AG09319 (cell line): ENCODE measurements around the gene MYCBPAP.

Source experiments
- DNase-seq: peaks from one replicate; pipeline ENCODE4 v3.0.0-alpha.2; 2010; ENCODE audit warnings: low read depth; ENCODE audit errors: extremely low read depth
- CTCF ChIP-seq: IDR thresholded peaks from 2 replicates; pipeline ENCODE4 v1.5.1; 2011; ENCODE audit warnings: low read depth, mild to moderate bottlenecking, inconsistent platforms, low read length, moderate library complexity

MYCBPAP gene

DNA sequence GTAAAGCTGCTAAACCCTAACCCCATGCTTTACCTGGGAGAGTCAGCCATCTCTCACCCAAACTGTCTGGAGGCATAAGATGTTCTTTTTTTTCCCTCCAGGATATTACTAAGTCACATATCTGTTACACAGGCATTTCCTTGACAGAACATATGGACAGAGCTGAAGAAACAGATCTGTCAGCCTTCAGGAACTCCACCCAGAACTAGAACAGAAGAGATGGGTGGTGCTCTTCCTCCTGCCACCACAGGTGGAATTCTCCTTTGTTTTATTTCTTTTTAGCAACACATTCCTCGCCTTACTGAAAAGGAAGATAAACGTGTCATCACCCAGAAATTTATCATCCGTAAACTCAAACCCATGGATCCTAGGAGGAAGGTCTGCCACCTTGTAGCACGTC is 8.8 kb downstream of the MYCBPAP start:
- TF ChIP-seq CTCF, result no peak
- DNase-seq, result no peak

DNA sequence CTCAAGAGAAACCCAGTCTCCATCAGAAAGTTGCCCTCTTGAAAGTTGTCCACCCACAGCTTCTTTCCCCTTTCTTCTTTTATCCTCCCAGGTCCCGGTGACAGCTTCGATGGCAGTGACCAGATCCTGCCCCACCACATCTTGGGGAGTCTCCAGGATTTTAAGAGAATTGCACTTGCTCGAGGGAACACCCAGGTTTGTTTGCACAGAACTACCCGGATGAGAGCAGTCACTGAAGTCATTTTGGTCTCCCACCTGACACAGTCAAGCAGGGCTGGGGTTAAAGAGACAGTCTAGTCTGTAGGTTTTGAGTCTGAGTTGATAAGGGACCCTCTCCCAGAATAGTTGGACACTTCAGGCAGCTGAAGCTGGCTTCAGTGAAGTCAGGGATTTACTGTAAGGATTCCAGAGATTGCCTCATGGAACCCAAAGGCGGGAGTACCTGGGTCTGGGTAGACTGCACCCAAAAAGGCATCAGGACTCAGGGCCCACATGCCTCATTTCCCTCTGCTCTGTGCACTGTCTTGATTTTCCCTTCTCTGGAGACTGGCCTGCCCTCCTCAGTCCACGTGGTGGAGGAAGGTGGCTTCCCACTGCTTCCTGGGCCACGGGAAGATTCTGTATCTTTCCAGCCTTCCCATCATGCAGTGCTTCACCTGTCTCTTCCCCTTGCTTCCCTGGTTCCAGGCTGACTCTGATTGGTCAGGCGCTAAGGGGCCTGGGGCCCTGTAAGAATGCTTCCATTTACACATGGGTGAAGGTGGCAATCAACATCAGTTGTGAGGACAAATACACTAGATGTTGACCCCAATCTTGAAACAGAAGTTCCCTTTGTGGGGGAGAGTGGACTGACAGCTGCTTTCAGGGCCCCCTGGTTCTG is 9.5 kb downstream of the MYCBPAP start:
- no peak for DNase-seq
- no peak for TF ChIP-seq CTCF

- no peak for TF ChIP-seq CTCF
- no peak for DNase-seq
Observed at GRCh38 chr17:50518384-50519023, 10.3 kb downstream of the MYCBPAP start.

DNA sequence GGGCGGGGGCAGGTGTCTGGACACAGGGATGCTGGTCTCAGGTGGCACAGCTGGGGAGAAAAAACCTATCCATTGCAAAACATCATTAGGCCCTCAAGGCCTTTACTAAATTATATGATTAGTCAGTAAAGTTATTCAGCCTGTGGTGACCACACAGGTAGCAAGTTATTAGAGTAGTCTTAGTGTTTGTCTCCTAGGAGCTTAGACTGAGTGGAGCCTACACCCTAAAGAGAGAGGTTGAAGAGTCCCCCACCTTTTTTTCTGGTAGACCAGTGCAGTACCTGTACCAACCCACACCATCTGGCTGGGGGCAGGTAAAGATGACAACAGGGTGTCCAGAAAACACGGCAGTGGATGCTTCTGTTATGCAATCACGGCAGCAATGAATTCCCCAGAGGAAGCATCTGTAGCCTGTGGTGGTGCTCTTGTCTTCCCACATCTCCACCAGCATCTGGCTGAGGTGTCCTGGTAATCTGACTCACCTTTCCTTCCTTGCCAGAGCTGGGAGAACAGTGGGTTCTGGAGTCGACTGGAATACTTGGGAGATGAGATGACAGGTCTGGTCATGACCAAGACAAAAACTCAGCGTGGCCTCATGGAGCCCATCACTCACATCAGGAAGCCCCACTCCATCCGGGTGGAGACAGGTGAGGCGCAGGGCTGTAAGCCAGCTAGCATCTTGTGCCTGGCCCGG is 11.0 kb downstream of the MYCBPAP start:
- no peak for DNase-seq
- no peak for TF ChIP-seq CTCF

- no peak for DNase-seq
Observed at GRCh38 chr17:50520483-50520882, 12.2 kb downstream of the MYCBPAP start.

DNA sequence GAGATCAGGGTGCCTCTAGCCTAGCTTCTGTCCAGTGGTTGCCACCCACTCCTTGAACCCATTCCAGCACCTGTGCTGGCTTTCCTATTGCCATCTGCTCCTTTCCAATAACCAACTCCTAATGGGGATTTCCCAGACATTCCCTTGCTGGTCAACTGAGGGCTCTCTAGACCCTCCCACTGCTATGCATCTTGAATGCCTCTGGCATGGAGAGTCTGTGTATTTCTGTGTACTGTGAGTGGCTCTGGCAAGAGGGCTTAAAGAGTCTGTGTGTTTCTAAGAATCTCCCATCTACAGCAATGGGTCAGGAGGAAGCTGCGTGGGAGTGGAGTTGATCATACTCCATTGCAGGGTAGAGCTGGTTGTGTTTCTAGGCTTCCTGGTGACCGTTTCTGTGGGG is 13.3 kb downstream of the MYCBPAP start:
- TF ChIP-seq CTCF, result no peak
- no peak for DNase-seq

More at GRCh38 chr17:50520483-50520882, 12.2 kb downstream of the MYCBPAP start:
- no peak for TF ChIP-seq CTCF

DNA sequence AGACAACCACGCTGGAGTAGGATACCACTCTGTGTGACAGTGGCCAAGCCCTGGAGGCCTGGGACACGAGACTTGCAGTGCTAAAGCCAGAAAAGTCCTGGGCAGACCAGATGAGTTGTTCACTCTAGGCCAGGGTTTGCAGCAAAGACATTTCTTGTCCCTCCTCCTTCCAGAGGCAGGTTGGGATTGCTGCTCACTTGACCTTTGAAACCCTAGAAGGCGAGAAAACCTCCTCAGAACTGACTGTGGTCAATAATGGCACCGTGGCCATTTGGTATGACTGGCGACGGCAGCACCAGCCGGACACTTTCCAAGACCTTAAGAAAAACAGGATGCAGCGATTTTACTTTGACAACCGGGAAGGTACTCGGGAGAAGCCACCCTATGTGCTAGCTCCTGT is 14.5 kb downstream of the MYCBPAP start:
- DNase-seq, result no peak
- no peak for TF ChIP-seq CTCF
